Mesodermal cell (in vitro differentiated cells): ENCODE data around the gene ADAM22. TPM values are rescaled to one million over a fixed set of nuclear protein-coding genes. Genes with fewer than 3 reads are reported as not detected.
A peak's percentile ranks its signal among the peaks of the same experiment; 100 is the strongest.
"Not testable (repeated sequence)": the region's sequence is repeated elsewhere in the genome, so short reads cannot be mapped to it uniquely, and the experiment has no call there.

Experiments used
- H3K27ac ChIP-seq: 2 replicates; pipeline ENCODE4 v1.7.0; 2013; ENCODE audit warnings: mild to moderate bottlenecking, low read depth, low read length, moderate library complexity; ENCODE audit not compliant: severe bottlenecking
- H3K36me3 ChIP-seq: 2 replicates; pipeline ENCODE4 v1.7.1; 2013; ENCODE audit warnings: mild to moderate bottlenecking, low read length, moderate library complexity; ENCODE audit not compliant: control insufficient read depth, insufficient read depth
- H3K4me1 ChIP-seq: one replicate; pipeline ENCODE4 v1.7.1; 2013; ENCODE audit warnings: mild to moderate bottlenecking, low read length; ENCODE audit not compliant: insufficient read depth, control insufficient read depth, poor library complexity, severe bottlenecking
- H3K4me3 ChIP-seq: 2 replicates; pipeline ENCODE4 v1.7.0; 2013; ENCODE audit warnings: low read length, control low read depth, mild to moderate bottlenecking; ENCODE audit not compliant: insufficient read depth, poor library complexity, severe bottlenecking; ENCODE audit errors: extremely low read depth
- H3K9me3 ChIP-seq: 2 replicates; pipeline ENCODE4 v1.7.1; 2013; ENCODE audit warnings: mild to moderate bottlenecking, low read length, moderate library complexity; ENCODE audit not compliant: control insufficient read depth
- WGBS, 2 experiments: methylation state at CpG; one replicate each; pipeline ENCODE4 v1.1.5; 2013; ENCODE audit warnings: missing lambda C conversion rate in 2 of 2; ENCODE audit not compliant: insufficient coverage in 2 of 2; 5-methylcytosine and 5-hydroxymethylcytosine counted together
- polyA plus RNA-seq, 2 experiments: library from polyadenylated mRNA; stranded (reverse); fragments of 50-300 nt; gene quantifications; one replicate each; pipeline ENCODE4 v1.2.3, GENCODE V29; 2013

Gene ADAM22, protein sequence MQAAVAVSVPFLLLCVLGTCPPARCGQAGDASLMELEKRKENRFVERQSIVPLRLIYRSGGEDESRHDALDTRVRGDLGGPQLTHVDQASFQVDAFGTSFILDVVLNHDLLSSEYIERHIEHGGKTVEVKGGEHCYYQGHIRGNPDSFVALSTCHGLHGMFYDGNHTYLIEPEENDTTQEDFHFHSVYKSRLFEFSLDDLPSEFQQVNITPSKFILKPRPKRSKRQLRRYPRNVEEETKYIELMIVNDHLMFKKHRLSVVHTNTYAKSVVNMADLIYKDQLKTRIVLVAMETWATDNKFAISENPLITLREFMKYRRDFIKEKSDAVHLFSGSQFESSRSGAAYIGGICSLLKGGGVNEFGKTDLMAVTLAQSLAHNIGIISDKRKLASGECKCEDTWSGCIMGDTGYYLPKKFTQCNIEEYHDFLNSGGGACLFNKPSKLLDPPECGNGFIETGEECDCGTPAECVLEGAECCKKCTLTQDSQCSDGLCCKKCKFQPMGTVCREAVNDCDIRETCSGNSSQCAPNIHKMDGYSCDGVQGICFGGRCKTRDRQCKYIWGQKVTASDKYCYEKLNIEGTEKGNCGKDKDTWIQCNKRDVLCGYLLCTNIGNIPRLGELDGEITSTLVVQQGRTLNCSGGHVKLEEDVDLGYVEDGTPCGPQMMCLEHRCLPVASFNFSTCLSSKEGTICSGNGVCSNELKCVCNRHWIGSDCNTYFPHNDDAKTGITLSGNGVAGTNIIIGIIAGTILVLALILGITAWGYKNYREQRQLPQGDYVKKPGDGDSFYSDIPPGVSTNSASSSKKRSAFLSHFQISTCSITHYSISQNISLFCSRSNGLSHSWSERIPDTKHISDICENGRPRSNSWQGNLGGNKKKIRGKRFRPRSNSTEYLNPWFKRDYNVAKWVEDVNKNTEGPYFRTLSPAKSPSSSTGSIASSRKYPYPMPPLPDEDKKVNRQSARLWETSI
- polyA plus RNA-seq (2013, experiment 1 of 2) = 4.3 TPM
- 2.9 TPM for polyA plus RNA-seq (2013, experiment 2 of 2)

DNA sequence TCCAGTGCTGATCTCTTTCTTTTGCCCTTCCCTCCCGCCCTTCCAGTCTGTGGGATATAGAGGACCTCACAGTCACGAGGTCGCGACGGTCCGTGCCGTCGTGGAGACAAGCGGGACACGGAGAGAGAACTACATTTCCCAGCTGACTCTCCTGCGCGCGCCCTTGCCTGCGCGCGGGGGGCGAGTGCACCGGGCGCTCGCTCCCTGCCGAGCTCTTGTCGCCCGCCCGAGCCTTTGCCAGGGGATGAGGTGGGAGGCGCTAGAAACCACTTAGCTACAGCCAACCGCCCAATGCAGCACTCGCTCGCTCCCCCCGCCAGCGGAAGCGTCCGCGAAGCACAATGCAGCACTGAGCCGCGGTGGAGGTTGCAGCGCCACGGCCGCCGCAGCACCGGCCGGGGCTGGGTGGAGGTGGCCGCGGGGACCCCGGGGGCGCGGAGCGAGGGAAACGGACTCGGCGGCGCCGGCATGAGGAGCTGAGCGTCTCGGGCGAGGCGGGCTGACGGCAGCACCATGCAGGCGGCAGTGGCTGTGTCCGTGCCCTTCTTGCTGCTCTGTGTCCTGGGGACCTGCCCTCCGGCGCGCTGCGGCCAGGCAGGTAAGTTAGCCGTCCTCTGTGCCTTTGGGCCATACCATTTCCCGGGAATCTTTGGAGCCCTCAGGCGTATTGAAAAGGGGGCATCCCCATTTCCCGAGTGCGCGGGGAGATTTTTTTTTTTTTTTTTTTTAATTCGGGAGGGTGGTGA lies at the start of gene ADAM22:
TSS of gene ADAM22 (plus strand) at position 299 of the 746 bp plus-strand sequence. CDS start at position 514, 215 bp downstream.
- no peaks in the 10 kb centered on the region for H3K36me3 ChIP-seq
- no peaks in the 10 kb centered on the region for H3K9me3 ChIP-seq
- no peaks in the 10 kb centered on the region for H3K4me1 ChIP-seq
- H3K4me3 ChIP-seq = peak within 1 kb of the TSS; percentile 57
- WGBS, 2 experiments = 0% methylated on average over 47 to 53 of the region's 70 CpGs
- no peak within 1 kb of the TSS for H3K27ac ChIP-seq

DNA sequence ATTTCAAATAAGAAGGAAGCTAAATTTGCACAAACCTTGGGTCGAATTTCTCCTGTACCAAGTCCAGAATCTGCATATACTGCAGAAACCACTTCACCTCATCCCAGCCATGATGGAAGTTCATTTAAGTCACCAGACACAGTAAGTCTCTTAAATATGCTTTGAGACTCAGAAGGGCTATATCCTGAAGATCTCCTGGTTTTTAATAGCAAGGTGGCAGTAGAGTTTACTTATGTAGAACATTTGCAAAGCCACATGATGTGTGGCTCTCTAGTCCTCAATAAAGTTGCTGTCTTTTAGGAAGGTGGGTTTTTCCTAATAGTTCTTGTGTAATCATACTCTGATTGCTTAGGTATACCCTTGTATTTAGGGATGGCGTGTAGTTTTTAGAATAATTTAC lies 49.0 kb upstream of the ADAM22 start:
- no peak overlapping the region for H3K4me3 ChIP-seq
- H3K36me3 ChIP-seq = peaks cover 67% of the 10 kb centered on the region
- H3K9me3 ChIP-seq = no peaks in the 10 kb centered on the region
- 86 to 100% methylated on average over 1 of the region's 2 CpGs for WGBS, 2 experiments
- no peaks in the 10 kb centered on the region for H3K4me1 ChIP-seq
- H3K27ac ChIP-seq = no peak overlapping the region

DNA sequence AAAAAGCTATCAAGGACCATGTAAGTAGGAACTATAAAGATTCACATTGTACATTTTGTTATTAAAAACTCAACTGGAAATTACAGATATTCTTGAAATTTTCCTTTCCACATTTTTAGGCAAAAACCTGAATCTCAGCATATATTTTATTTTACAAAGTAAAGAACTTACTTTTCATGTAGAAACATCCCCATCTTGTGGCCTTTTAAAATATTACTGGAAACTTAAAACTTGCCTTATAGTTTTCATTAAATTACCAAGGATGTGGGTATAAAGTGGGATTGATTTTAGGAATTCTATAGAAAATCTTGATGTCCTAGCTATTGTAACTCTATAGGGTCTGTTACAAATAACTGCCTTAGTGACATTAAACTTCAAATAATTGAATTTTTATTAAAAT lies 47.2 kb upstream of the ADAM22 start:
- Histone ChIP-seq H3K27ac (no peak overlapping the region), H3K36me3 (peaks cover 50% of the 10 kb centered on the region), H3K4me1 (no peaks in the 10 kb centered on the region), H3K9me3 (no peaks in the 10 kb centered on the region), H3K4me3 (no peak overlapping the region)

DNA sequence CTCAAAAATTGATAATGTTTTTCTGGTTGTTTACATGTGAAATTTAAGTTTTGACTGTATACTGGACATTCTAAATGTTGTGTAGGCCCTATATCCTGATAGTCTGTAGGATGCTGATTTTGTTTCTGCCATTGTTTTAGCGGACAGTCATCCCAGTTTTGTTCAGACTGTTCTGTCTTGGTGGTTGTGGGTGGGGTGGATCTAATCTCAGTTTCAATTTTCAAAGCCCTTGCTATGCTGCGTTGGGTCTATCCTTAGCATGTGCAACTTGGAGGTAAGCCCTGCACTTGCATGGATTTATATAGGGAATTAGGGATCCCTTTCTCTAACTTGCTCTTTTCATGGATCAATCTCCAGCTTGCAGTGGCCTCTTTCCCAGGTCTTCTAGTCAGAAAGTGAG lies 38.7 kb upstream of the ADAM22 start:
- WGBS, 2 experiments = 88 to 100% methylated on average over 1 of the region's 2 CpGs
- Histone ChIP-seq H3K4me1 (no peaks in the 10 kb centered on the region), H3K27ac (no peak overlapping the region), H3K4me3 (no peak overlapping the region), H3K9me3 (no peaks in the 10 kb centered on the region), H3K36me3 (peaks cover 49% of the 10 kb centered on the region)

DNA sequence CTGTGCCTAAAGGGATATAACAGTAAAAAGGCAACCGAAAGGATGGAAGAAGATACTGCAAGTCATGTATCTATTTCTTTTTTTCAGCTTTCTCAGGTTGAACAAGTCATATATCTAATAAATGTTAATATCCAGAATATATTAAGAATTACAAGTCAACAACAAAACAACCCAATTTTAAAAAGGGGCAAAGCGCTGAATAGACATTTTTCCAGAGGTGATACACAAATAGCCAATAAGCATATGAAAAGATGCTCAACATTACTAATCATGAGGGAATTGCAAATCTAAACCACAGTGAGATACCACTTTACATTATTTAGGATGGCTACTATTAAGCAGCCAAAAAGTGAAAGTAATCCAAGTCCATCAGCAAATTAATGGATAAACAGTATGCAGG lies 34.8 kb upstream of the ADAM22 start:
- peaks cover 51% of the 10 kb centered on the region for H3K36me3 ChIP-seq
- H3K9me3 ChIP-seq = no peaks in the 10 kb centered on the region
- no peak overlapping the region for H3K27ac ChIP-seq
- H3K4me3 ChIP-seq = no peak overlapping the region
- no peaks in the 10 kb centered on the region for H3K4me1 ChIP-seq
- WGBS, 2 experiments = 100% methylated on average over 1 of the region's 2 CpGs; no CpG with 5 or more reads in 1 of the 2 experiments

DNA sequence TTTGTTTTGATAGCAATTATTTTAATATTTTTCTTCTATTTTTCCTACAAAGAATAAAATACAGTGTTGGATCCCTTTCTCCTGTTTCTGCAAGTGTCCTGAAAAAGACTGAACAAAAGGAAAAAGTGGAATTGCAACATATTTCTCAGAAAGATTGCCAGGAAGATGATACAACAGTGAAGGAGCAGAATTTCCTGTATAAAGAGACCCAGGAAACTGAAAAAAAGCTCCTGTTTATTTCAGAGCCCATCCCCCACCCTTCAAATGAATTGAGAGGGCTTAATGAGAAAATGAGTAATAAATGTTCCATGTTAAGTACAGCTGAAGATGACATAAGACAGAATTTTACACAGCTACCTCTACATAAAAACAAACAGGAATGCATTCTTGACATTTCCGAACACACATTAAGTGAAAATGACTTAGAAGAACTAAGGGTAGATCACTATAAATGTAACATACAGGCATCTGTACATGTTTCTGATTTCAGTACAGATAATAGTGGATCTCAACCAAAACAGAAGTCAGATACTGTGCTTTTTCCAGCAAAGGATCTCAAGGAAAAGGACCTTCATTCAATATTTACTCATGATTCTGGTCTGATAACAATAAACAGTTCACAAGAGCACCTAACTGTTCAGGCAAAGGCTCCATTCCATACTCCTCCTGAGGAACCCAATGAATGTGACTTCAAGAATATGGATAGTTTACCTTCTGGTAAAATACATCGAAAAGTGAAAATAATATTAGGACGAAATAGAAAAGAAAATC lies 26.7 kb upstream of the ADAM22 start:
- peaks cover 29% of the 10 kb centered on the region for H3K36me3 ChIP-seq
- no CpG with 5 or more reads among the region's 3 CpGs for WGBS, 2 experiments
- not testable (repeated sequence) for H3K4me3 ChIP-seq, H3K9me3 ChIP-seq, H3K4me1 ChIP-seq, H3K27ac ChIP-seq

DNA sequence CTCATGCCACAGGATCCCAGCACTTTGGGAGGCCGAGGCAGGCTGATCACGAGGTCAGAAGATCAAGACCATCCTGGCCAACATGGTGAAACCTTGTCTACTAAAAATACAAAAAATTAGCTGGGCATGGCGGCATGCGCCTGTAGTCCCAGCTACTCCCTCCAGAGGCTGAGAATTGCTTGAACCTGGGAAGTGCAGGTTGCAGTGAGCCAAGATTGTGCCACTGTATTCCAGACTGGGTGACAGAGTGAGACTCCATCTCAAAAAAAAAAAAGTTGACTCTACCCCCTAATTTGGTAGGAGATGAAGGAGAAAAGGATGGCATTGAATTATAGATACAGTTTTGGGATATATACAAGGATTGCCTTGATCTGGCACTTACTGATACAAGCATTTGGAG lies 25.2 kb upstream of the ADAM22 start:
- WGBS, 2 experiments = 96% methylated on average over 4 of the region's 4 CpGs
- H3K4me3 ChIP-seq = not testable (repeated sequence)

DNA sequence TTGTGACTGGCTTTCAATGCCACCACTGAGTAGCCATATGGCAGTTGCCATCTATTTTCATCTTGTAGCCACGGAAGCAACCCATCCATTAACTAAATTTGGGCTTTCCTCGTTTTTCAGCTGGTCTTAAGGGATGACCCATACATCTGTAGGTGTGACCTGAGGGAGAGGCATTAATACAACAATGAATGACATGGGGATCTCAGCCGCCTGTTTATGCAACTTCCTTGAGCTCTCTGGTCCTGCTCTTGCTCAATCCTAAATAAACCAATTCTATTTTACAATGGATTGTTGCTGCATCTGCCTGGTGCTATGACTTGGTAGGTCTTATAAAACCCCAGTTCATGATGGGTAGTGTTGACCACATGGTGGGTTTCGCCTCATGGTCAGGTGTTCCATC lies 21.9 kb upstream of the ADAM22 start:
- Histone ChIP-seq H3K4me1 (no peaks in the 10 kb centered on the region), H3K9me3 (no peaks in the 10 kb centered on the region), H3K27ac (no peak overlapping the region), H3K36me3 (peaks cover 5% of the 10 kb centered on the region), H3K4me3 (no peak overlapping the region)
- WGBS, 2 experiments = 72% methylated on average over 2 of the region's 4 CpGs; no CpG with 5 or more reads in 1 of the 2 experiments

More for the DNA sequence above, 25.2 kb upstream of the ADAM22 start:
- H3K36me3 ChIP-seq = peaks cover 24% of the 10 kb centered on the region
- H3K27ac ChIP-seq, H3K4me1 ChIP-seq, H3K9me3 ChIP-seq: not testable (repeated sequence)

DNA sequence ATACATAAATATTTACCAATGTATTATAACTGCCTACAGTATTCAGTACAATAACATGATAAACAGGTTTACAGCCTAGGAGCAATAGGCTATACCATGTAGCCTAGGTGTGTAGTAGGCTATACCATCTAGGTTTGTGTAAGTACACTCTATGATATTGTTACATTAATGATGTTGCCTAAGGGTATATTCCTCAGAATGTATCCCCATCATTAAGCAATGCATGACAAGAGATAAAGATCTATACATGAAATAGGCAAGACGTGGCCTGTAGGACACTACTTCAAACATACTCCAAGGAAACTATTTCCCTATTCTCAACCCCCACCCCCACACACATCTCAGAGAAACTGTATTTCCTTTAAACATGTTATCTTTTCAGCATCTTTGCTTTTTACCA lies 15.3 kb upstream of the ADAM22 start:
- Histone ChIP-seq H3K36me3 (no peaks in the 10 kb centered on the region), H3K4me3 (no peak overlapping the region), H3K27ac (no peak overlapping the region), H3K9me3 (no peaks in the 10 kb centered on the region), H3K4me1 (no peaks in the 10 kb centered on the region)
- whole genome bisulfite sequencing, 2 experiments = 100% methylated on average over 1 of the region's 1 CpG

DNA sequence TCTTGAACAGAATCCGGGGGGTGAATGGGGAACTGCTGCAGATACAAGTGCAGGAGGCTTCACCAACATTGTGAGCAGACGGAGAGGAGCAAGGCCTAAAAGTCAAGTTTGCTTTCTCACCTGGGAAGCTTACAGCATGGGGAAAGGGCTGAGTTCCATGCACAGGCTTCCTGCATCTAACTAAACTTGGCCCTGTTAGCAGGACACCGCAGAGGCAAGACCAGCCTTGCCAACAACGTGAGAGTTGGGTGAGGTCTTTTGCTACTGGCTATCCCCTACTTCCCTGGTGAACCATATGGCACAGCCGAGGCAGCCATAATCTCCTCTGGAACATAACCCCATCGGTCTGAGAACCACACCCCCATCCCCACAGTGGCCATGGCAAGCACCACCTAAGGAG lies 14.2 kb upstream of the ADAM22 start:
- Histone ChIP-seq H3K36me3 (no peaks in the 10 kb centered on the region), H3K4me1 (no peaks in the 10 kb centered on the region), H3K9me3 (no peaks in the 10 kb centered on the region), H3K4me3 (no peak overlapping the region), H3K27ac (no peak overlapping the region)
- 86 to 93% methylated on average over 6 of the region's 6 CpGs for WGBS, 2 experiments
